ENCODE measurements around the gene CD101. TPM values are rescaled to one million over a fixed set of nuclear protein-coding genes. Genes with fewer than 3 reads are reported as not detected.

The CD101 gene
- total RNA-seq, 1 experiment from 2014 or later: 0.06 TPM

Small RNAs within 50 kb of the gene (small RNA-seq; reads per million reads assigned to genes)
- gene RNA5SP55: not detected

Other genes starting within 250 kb of the CD101 start
- not detected in 2 replicates for gene CD2, start 247.3 kb upstream of the CD101 start, total RNA-seq (2014; rRNA removed; shearing (Covaris generic))
- 48.7 and 54.1 TPM in 2 replicates for gene PTGFRN, start 91.8 kb upstream of the CD101 start, total RNA-seq (2014; rRNA removed; shearing (Covaris generic))
- gene TTF2, start 58.6 kb downstream of the CD101 start, total RNA-seq (2014; rRNA removed; shearing (Covaris generic)): 24.0 and 25.0 TPM in 2 replicates
- gene TRIM45, start 120.0 kb downstream of the CD101 start, total RNA-seq (2014; rRNA removed; shearing (Covaris generic)): 2.0 and 3.7 TPM in 2 replicates
- gene VTCN1, start 209.2 kb downstream of the CD101 start, total RNA-seq (2014; rRNA removed; shearing (Covaris generic)): not detected in 2 replicates